Activated naive CD8-positive, alpha-beta T cell treated with anti-CD3 and anti-CD28 coated beads, Interleukin-2, amount 50 U/mL, for 24 hours (primary cell): ENCODE results near the gene NRXN3.

Source experiments
- ATAC-seq: fragments of 150-1000 bp; cut with Tn5 transposase; one replicate; pipeline ENCODE4 v1.10.0; 2021
- DNase-seq: peaks from one replicate; pipeline ENCODE4 v3.0.0; 2021
- H3K27ac Mint-ChIP-seq: one replicate; pipeline ENCODE4 v1.8.0; 2021; ENCODE audit warnings: mild to moderate bottlenecking, mixed read lengths
- H3K27me3 Mint-ChIP-seq: one replicate; pipeline ENCODE4 v1.8.0; 2021; ENCODE audit warnings: mixed read lengths
- H3K36me3 Mint-ChIP-seq: one replicate; pipeline ENCODE4 v1.8.0; 2021; ENCODE audit warnings: low read depth, mixed read lengths
- H3K4me1 Mint-ChIP-seq: one replicate; pipeline ENCODE4 v1.8.0; 2021; ENCODE audit warnings: mixed read lengths
- H3K4me3 Mint-ChIP-seq: one replicate; pipeline ENCODE4 v1.8.0; 2021; ENCODE audit warnings: mild to moderate bottlenecking, moderate library complexity, mixed read lengths
- H3K9me3 Mint-ChIP-seq: one replicate; pipeline ENCODE4 v1.8.0; 2021; ENCODE audit warnings: mixed read lengths

The NRXN3 gene

DNA sequence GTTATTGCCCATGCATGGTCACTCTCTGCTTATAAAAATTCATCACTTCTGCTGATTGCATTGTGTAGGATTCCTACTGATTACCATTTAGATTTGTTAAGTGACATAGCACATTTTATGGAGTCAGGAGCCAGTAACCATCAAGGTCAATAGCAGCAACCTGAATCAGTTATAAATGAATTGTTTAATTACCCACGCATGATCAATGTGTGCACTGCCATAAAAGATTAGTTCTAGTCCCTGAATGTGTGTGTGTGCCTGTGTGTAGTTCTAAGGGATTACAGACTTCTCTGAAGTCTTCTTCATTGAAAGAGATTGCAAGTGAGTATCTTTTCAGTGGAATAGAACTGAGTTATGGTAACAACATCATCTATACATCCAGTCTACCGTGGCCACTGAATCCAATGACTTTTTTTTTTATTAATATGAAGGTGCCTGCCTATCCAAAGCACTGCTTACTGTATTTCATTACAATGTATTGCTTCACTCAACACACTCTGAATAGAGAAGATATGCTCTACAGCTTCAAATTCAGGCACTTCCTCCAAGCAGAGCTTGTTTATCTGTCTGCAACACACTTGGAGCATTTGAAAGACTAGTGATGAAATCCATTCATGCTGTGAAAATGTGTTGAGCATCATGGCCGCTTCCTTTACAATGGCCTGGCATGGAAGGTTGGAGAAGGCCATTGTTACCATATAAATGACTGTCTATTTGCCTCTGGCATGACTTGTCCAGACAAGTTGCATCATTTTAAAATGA lies 1659.4 kb downstream of the NRXN3 start:
- no peaks in the 10 kb centered on the region for H3K36me3 Mint-ChIP-seq
- DNase-seq (no peak), ATAC-seq (no peak)
- peaks cover 10% of the 10 kb centered on the region for H3K9me3 Mint-ChIP-seq
- H3K27ac Mint-ChIP-seq = no peak overlapping the region
- no peak overlapping the region for H3K4me3 Mint-ChIP-seq
- H3K27me3 Mint-ChIP-seq = peaks cover 3% of the 10 kb centered on the region
- H3K4me1 Mint-ChIP-seq = no peaks in the 10 kb centered on the region

DNA sequence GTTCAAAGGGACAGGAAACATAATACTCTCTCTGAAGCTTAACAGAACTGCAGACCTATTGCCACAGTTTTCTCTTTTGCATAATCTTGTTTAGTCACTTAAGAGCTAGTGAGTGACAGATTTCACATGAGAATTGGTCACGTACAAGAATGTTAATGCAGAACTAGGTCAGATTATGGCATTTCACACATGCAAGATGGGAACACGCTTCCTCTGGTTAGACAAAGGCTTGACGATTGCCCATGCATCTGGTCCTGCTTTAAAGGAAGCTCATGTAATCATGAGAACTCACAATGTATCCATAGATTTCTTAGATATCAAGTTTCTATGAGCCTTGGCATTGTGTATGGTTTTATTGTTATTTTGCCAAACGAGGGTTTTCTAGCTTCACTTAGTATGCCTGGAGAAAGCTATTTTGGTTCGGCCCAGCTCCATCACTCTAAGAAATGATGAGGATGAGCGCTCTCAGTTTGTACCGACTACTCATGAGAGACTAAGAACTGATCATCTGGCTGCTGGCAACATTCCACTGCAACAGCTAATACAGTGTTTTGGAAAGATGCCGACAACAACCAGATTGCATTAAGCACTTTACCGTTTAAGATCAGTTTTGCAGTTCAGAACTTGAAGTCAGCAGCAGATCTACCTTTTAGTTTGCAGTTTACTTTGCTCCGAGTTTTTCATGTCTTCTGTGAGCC lies 1661.2 kb downstream of the NRXN3 start:
- no peaks in the 10 kb centered on the region for H3K4me1 Mint-ChIP-seq
- H3K27me3 Mint-ChIP-seq = peaks cover 3% of the 10 kb centered on the region
- H3K4me3 Mint-ChIP-seq = no peak overlapping the region
- no peak for ATAC-seq
- H3K9me3 Mint-ChIP-seq = peaks cover 10% of the 10 kb centered on the region
- DNase-seq = no peak
- H3K36me3 Mint-ChIP-seq = no peaks in the 10 kb centered on the region
- no peak overlapping the region for H3K27ac Mint-ChIP-seq

DNA sequence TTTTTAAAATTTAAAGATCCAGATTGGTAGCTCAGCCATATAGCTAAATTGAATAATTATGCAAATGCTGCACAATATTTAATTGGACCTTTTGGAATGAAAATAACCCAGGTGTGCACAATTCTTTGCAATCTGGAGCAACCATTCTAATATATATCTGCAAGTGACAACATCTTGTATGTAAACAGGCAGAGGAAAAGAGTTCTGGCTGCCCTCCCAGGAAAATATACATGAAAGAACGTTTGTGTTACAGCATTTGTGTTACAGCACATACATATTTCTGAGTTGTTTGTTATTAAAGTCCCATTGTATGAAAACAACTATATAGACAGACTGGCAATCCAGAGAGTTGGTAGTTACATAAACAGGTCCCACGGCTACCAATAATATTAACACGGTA lies 1663.6 kb downstream of the NRXN3 start:
- ATAC-seq = no peak
- H3K9me3 Mint-ChIP-seq = no peaks in the 10 kb centered on the region
- H3K27me3 Mint-ChIP-seq = no peaks in the 10 kb centered on the region
- no peaks in the 10 kb centered on the region for H3K36me3 Mint-ChIP-seq
- H3K4me1 Mint-ChIP-seq = no peaks in the 10 kb centered on the region
- DNase-seq = no peak
- H3K4me3 Mint-ChIP-seq = no peak overlapping the region
- H3K27ac Mint-ChIP-seq = no peak overlapping the region

- no peak overlapping the region for H3K4me3 Mint-ChIP-seq
- ATAC-seq (no peak), DNase-seq (no peak)
- no peaks in the 10 kb centered on the region for H3K27me3 Mint-ChIP-seq
- no peaks in the 10 kb centered on the region for H3K4me1 Mint-ChIP-seq
- H3K9me3 Mint-ChIP-seq = no peaks in the 10 kb centered on the region
- H3K36me3 Mint-ChIP-seq = no peaks in the 10 kb centered on the region
- no peak overlapping the region for H3K27ac Mint-ChIP-seq
These were observed 1664.7 kb downstream of the NRXN3 start for GRCh38 chr14:79834868-79835267.

DNA sequence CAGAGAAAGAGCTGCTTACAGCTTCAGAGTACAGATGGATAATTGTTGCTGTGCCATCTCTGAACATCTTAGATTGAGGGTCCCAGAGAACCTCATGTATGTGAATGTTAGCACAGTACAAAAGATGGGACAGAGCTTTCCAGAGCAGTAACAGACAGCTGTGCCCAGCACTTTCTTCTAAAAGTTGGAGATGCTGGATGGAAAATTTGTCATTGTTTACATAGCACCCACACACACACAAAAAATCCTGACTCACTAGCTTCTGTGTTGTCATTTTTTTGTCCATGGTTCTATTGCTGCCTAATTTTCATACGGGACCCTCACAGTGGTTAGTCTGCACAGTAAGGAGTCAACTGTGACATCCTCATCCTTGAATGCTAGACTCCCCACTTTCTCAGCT lies 1666.4 kb downstream of the NRXN3 start:
- no peaks in the 10 kb centered on the region for H3K9me3 Mint-ChIP-seq
- H3K4me1 Mint-ChIP-seq = no peaks in the 10 kb centered on the region
- H3K36me3 Mint-ChIP-seq = no peaks in the 10 kb centered on the region
- no peaks in the 10 kb centered on the region for H3K27me3 Mint-ChIP-seq
- DNase-seq = no peak
- H3K27ac Mint-ChIP-seq = no peak overlapping the region
- H3K4me3 Mint-ChIP-seq = no peak overlapping the region
- no peak for ATAC-seq

DNA sequence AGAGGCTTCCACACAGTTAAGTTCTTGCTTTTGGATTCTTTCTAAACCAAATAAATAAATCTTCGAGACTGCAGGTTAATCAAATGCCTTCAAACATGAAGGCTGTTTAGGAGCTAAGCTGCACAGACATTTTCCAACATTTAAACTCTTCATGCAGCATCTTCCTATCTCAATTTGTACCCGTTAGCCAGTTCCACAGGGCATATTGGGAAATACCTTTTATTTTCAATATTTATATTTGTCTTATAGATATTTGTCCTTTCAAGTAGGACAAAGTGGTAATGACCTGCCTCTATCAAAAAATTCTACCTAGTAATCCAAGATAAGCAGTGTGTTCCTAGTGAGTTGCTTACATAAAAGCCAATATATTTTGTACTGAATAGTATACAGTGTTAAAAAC lies 1667.5 kb downstream of the NRXN3 start:
- Mint-ChIP-seq H3K9me3 (no peaks in the 10 kb centered on the region), H3K4me3 (no peak overlapping the region), H3K27ac (no peak overlapping the region), H3K4me1 (no peaks in the 10 kb centered on the region), H3K36me3 (no peaks in the 10 kb centered on the region), H3K27me3 (no peaks in the 10 kb centered on the region)
- DNase-seq (no peak), ATAC-seq (no peak)

DNA sequence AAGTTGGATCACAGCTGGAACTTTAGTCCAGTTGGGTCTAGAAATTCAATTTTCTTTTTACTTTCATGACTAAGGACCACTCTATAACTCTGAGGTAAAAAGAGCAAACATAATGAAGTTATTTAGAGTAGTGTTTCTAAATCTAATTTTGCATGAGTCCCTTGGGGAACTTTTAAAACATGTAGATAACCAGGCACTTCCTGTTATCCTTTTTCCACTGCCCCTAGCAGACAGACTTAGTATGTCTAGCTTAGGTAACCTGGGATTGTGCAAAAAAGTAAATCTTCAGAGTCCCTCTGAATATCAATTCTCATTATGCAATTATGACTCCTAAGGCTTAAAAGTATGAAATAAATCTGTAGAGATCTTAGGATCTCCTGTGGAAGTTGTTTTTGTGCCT lies 1669.9 kb downstream of the NRXN3 start:
- DNase-seq (no peak), ATAC-seq (no peak)
- Mint-ChIP-seq H3K27ac (no peak overlapping the region), H3K4me3 (no peak overlapping the region), H3K4me1 (no peaks in the 10 kb centered on the region), H3K27me3 (no peaks in the 10 kb centered on the region), H3K9me3 (peaks cover 4% of the 10 kb centered on the region), H3K36me3 (no peaks in the 10 kb centered on the region)

- no peak for ATAC-seq
- H3K9me3 Mint-ChIP-seq = peaks cover 4% of the 10 kb centered on the region
These were observed 1670.7 kb downstream of the NRXN3 start for GRCh38 chr14:79840831-79841230.

GRCh38 chr14:79841433-79841832 lies 1671.3 kb downstream of the NRXN3 start:
- H3K36me3 Mint-ChIP-seq = no peaks in the 10 kb centered on the region
- H3K27ac Mint-ChIP-seq = no peak overlapping the region
- peaks cover 4% of the 10 kb centered on the region for H3K9me3 Mint-ChIP-seq
- H3K27me3 Mint-ChIP-seq = no peaks in the 10 kb centered on the region
- no peaks in the 10 kb centered on the region for H3K4me1 Mint-ChIP-seq
- ATAC-seq (no peak), DNase-seq (no peak)
- H3K4me3 Mint-ChIP-seq = no peak overlapping the region

More at GRCh38 chr14:79840831-79841230, 1670.7 kb downstream of the NRXN3 start:
- H3K36me3 Mint-ChIP-seq = no peaks in the 10 kb centered on the region
- H3K4me1 Mint-ChIP-seq = no peaks in the 10 kb centered on the region
- H3K27ac Mint-ChIP-seq = no peak overlapping the region
- no peak for DNase-seq
- H3K27me3 Mint-ChIP-seq = no peaks in the 10 kb centered on the region
- H3K4me3 Mint-ChIP-seq = no peak overlapping the region

GRCh38 chr14:79842270-79842669 lies 1672.1 kb downstream of the NRXN3 start:
- Mint-ChIP-seq H3K4me3 (no peak overlapping the region), H3K27me3 (no peaks in the 10 kb centered on the region), H3K27ac (no peak overlapping the region), H3K36me3 (no peaks in the 10 kb centered on the region), H3K4me1 (no peaks in the 10 kb centered on the region), H3K9me3 (peaks cover 4% of the 10 kb centered on the region)
- ATAC-seq (no peak), DNase-seq (no peak)

- no peak overlapping the region for H3K27ac Mint-ChIP-seq
- H3K9me3 Mint-ChIP-seq = no peaks in the 10 kb centered on the region
- no peaks in the 10 kb centered on the region for H3K36me3 Mint-ChIP-seq
- no peaks in the 10 kb centered on the region for H3K4me1 Mint-ChIP-seq
- no peak overlapping the region for H3K4me3 Mint-ChIP-seq
- no peak for DNase-seq
- ATAC-seq = no peak
- no peaks in the 10 kb centered on the region for H3K27me3 Mint-ChIP-seq
These were observed 1683.0 kb downstream of the NRXN3 start for GRCh38 chr14:79852950-79853744.

DNA sequence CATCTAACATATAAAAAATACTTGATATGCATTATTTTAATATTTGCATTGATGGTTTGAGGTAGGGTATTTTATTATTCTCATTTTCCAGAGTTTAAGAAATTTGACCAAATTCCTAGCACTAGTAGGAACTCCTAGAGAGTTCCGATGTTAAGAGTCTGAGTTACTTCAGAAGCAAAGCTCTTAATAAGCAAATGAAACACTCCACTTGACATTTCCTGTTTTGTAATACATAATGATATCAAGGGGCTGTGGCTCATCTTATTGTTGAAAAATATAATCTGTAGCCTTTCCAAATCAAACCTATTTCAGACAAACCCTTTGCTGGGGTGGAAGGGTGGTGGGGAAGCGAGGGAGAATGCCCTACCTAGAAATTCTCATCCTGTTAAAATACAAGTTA lies 1685.6 kb downstream of the NRXN3 start:
- H3K9me3 Mint-ChIP-seq = no peaks in the 10 kb centered on the region
- no peak for DNase-seq
- H3K4me3 Mint-ChIP-seq = no peak overlapping the region
- H3K27ac Mint-ChIP-seq = no peak overlapping the region
- no peaks in the 10 kb centered on the region for H3K36me3 Mint-ChIP-seq
- no peak for ATAC-seq
- no peaks in the 10 kb centered on the region for H3K27me3 Mint-ChIP-seq
- H3K4me1 Mint-ChIP-seq = no peaks in the 10 kb centered on the region

DNA sequence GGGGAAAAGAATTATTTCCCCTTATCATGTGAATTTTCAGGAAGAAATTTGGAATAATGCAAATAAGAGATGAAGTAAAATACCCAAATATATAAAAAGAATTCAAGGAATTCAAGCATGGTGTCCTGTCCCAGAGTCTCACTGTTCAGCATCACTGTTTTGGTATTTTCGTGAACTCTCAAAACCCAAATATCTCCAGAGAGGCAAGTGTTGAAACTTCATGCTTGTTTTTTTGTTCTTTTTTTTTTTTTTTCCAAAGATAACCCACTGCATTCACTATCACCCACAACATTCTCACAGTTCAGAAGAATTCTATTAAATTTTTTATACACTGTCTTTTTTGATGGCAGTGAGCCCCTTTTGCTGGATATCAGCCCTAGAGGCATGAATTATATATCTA lies 1686.2 kb downstream of the NRXN3 start:
- no peak overlapping the region for H3K4me3 Mint-ChIP-seq
- H3K9me3 Mint-ChIP-seq = no peaks in the 10 kb centered on the region
- H3K27me3 Mint-ChIP-seq = no peaks in the 10 kb centered on the region
- no peak overlapping the region for H3K27ac Mint-ChIP-seq
- no peaks in the 10 kb centered on the region for H3K36me3 Mint-ChIP-seq
- DNase-seq = no peak
- H3K4me1 Mint-ChIP-seq = no peaks in the 10 kb centered on the region
- no peak for ATAC-seq

- H3K9me3 Mint-ChIP-seq = peaks cover under 1% of the 10 kb centered on the region
- ATAC-seq (no peak), DNase-seq (no peak)
- H3K36me3 Mint-ChIP-seq = no peaks in the 10 kb centered on the region
- no peaks in the 10 kb centered on the region for H3K27me3 Mint-ChIP-seq
- no peak overlapping the region for H3K4me3 Mint-ChIP-seq
- H3K27ac Mint-ChIP-seq = no peak overlapping the region
- no peaks in the 10 kb centered on the region for H3K4me1 Mint-ChIP-seq
These were observed 1690.9 kb downstream of the NRXN3 start for GRCh38 chr14:79861111-79861510.

DNA sequence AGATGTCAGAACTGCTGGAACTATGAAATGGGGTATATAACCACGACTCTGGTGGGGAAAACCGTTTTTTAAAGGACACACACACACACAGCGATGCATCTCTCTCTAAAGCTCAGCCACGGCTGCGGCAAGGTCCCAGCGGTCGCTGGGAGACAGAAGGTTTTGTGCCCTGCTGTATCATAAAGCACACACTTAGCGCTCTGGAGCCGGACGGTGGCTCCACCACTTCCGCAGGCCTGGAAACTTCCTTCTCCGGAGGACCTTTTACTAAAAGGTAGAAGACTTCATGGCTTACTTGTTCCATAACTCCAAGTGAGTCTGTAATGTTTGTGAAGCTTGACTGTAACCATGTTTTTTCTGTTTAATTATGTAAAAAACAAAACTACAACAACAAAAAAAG lies 1691.9 kb downstream of the NRXN3 start:
- Mint-ChIP-seq H3K27me3 (no peaks in the 10 kb centered on the region), H3K27ac (no peak overlapping the region), H3K4me1 (no peaks in the 10 kb centered on the region), H3K4me3 (no peak overlapping the region), H3K9me3 (peaks cover 7% of the 10 kb centered on the region), H3K36me3 (no peaks in the 10 kb centered on the region)
- no peak for ATAC-seq
- DNase-seq = no peak
